K562 (cell line): ENCODE data around the gene AGPAT1. TPM values are rescaled to one million over a fixed set of nuclear protein-coding genes. Genes with fewer than 3 reads are reported as not detected.

Experiments used
- CSDE1 ChIP-seq, 2 experiments: fragments of 450-650 bp; IDR thresholded peaks; 2 replicates each; pipeline ENCODE4 v1.6.1; 2016; ENCODE audit warnings: mild to moderate bottlenecking in 1 of 2
- HDAC1 ChIP-seq, 2 experiments: fragments of 450-650 bp; IDR thresholded peaks; 2 replicates each; pipeline ENCODE4 v1.6.1; 2016 to 2017; ENCODE audit warnings: inconsistent platforms in 1 of 2, mild to moderate bottlenecking in 1 of 2, moderate library complexity in 1 of 2
- KLF16 ChIP-seq: IDR thresholded peaks from 2 replicates; pipeline ENCODE4 v1.6.1; 2016; ENCODE audit warnings: antibody characterized with exemption
- MAZ ChIP-seq, 2 experiments: fragments of 450-650 bp in 1 of 2; sonication (generic) in 1 of 2; formaldehyde crosslinking; IDR thresholded peaks in 1 of 2; conservative IDR thresholded peaks in 1 of 2; 2 replicates each; pipeline versions ENCODE4 v1.4.0 to v1.5.0; 2020; ENCODE audit warnings: mild to moderate bottlenecking in 1 of 2, missing genetic modification reagents in 1 of 2
- MTA3 ChIP-seq: fragments of 450-650 bp; formaldehyde crosslinking; IDR thresholded peaks from 2 replicates; pipeline ENCODE4 v1.6.1; 2017; ENCODE audit warnings: mild to moderate bottlenecking, borderline replicate concordance
- SLC30A9 ChIP-seq: fragments of 250-450 bp; sonication (Bioruptor Pico); IDR thresholded peaks from 2 replicates; pipeline ENCODE4 v1.8.0; 2022; ENCODE audit warnings: mild to moderate bottlenecking, moderate library complexity
- ZBTB17 ChIP-seq: fragments of 450-650 bp; formaldehyde crosslinking; IDR thresholded peaks from 2 replicates; pipeline ENCODE4 v1.4.0; 2020; ENCODE audit warnings: mild to moderate bottlenecking
- ZNF239 ChIP-seq: fragments of 250-450 bp; sonication (Bioruptor Pico); IDR thresholded peaks from 2 replicates; pipeline ENCODE4 v1.4.0; 2020; ENCODE audit warnings: mild to moderate bottlenecking
- ZNF274 ChIP-seq: IDR thresholded peaks from 2 replicates; pipeline ENCODE4 v1.6.1; 2011; ENCODE audit warnings: low read depth, mild to moderate bottlenecking, low read length, moderate library complexity, borderline replicate concordance
- ZNF644 ChIP-seq: fragments of 200-800 bp; sonication (Bioruptor generic); IDR thresholded peaks from 2 replicates; pipeline ENCODE4 v1.6.1; 2016; ENCODE audit warnings: low read depth, missing genetic modification characterization, missing compliant biosample characterization
- polyA plus RNA-seq, 8 experiments: library from polyadenylated mRNA; depleted of rRNA in 4 of 8; stranded (reverse) in 5 of 8; unstranded in 3 of 8; fragments of >200 nt; fragmentation: Nextera tagmentation in 2 of 8; fragmentation: Illumina TruSeq in 1 of 8; extraction: Ambion mirVana in 2 of 8; extraction: Trizol in 1 of 8; gene quantifications; 2 replicates each; pipeline versions ENCODE4 v1.2.1 to v1.2.3, GENCODE V29; 2011 to 2014; ENCODE audit warnings: inconsistent platforms in 1 of 8, missing spikeins in 1 of 8
- total RNA-seq, 7 experiments: library from RNA; depleted of rRNA in 6 of 7; stranded (reverse); fragments of >200 nt in 6 of 7; fragmentation: Illumina TruSeq in 2 of 7; extraction: Trizol in 2 of 7; gene quantifications; 2 replicates each; pipeline versions ENCODE4 v1.2.1 to v1.2.3, GENCODE V29; 2011 to 2021; ENCODE audit warnings: low replicate concordance in 1 of 7
- TF ChIP-seq, protein P1 (sequence below), 2 experiments: fragments of 450-650 bp; IDR thresholded peaks; 2 replicates each; pipeline ENCODE4 v1.6.1; 2018; ENCODE audit warnings: mild to moderate bottlenecking in 2 of 2, low read depth in 1 of 2; ENCODE audit not compliant: partially characterized antibody in 2 of 2
- TF ChIP-seq, protein P2 (sequence below): fragments of 250-450 bp; sonication (Bioruptor Pico); IDR thresholded peaks from 2 replicates; pipeline ENCODE4 v1.8.0; 2022; ENCODE audit warnings: moderate library complexity, mild to moderate bottlenecking, inconsistent platforms
- TF ChIP-seq, protein P3 (sequence below), 2 experiments: fragments of 200-800 bp in 1 of 2; sonication (Bioruptor generic) in 1 of 2; sonication (generic) in 1 of 2; formaldehyde crosslinking in 1 of 2; IDR thresholded peaks in 1 of 2; conservative IDR thresholded peaks in 1 of 2; 2 replicates each; pipeline versions ENCODE4 v1.5.0 to v1.6.1; 2016 to 2020; ENCODE audit warnings: missing compliant biosample characterization in 1 of 2, missing genetic modification characterization in 1 of 2, missing genetic modification reagents in 1 of 2
- TF ChIP-seq, protein P4 (sequence below): fragments of 250-450 bp; sonication (Bioruptor Pico); IDR thresholded peaks from 2 replicates; pipeline ENCODE4 v1.5.1; 2021; ENCODE audit warnings: mild to moderate bottlenecking
- TF ChIP-seq, protein P5 (sequence below): fragments of 200-800 bp; sonication (Bioruptor generic); IDR thresholded peaks from 2 replicates; pipeline ENCODE4 v1.6.1; 2017; ENCODE audit warnings: missing genetic modification characterization, missing compliant biosample characterization
- TF ChIP-seq, protein P6 (sequence below), 2 experiments: fragments of 450-650 bp; conservative IDR thresholded peaks; 2 replicates each; pipeline ENCODE4 v1.6.1; 2017; ENCODE audit warnings: mild to moderate bottlenecking in 2 of 2, moderate library complexity in 2 of 2

Gene AGPAT1
- total and polyA plus RNA-seq, 9 of the 15 experiments (the other 6 are each of a cell fraction or from before 2014, with no cell fraction given): 37.9 to 176 (median 69.4) TPM

DNA sequence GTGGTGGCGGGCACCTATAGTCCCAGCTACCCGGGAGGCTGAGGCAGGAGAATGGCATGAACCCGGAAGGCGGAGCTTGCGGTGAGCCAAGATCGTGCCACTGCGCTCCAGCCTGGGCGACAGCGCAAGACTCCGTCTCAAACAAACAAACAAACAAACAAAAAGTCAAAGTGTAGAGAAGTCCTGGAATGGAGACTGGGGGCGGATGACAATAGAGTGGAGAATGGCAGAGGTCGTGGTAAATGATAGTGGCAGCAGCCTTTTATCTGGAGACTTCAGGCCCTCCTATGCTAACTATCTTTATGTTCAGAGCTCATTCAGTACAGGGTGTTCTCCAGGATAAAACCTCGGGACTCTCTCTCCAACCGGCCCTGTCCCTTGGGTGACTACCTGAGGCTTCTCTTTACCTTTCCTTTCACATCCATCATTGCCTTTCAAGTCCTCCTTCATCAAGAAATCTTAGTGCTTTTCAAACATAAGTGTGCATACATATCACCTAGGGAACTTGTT is 44.4 kb downstream of the AGPAT1 start (continued):
- TF ChIP-seq MAZ (CRISPR knock-in tag; conservative IDR thresholded peaks at IDR 0.05 in 1 of 2, IDR thresholded peaks at IDR 0.05 in 1 of 2) (peak; percentile 34 to 75; a peak in 3 of 4 replicates), KLF16 (peak; percentile 99), MTA3 (peak; percentile 78), ZNF644 (tag) (peak; percentile 52; the same call in 1 of the 2 replicates), SLC30A9 (no peak), ZBTB17 (CRISPR knock-in tag) (peak; percentile 94), HDAC1 (IDR thresholded peaks at IDR 0.05) (peak; percentile 86 to 93; a peak in 3 of 4 replicates), ZNF274 (peak; percentile 80), CSDE1 (IDR thresholded peaks at IDR 0.05) (0 out of 4 replicates have a peak, but pooled peaks of 1 of the 2 experiments have one; percentile 24), ZNF239 (peak; percentile 44)
- TF ChIP-seq, protein P1, sequence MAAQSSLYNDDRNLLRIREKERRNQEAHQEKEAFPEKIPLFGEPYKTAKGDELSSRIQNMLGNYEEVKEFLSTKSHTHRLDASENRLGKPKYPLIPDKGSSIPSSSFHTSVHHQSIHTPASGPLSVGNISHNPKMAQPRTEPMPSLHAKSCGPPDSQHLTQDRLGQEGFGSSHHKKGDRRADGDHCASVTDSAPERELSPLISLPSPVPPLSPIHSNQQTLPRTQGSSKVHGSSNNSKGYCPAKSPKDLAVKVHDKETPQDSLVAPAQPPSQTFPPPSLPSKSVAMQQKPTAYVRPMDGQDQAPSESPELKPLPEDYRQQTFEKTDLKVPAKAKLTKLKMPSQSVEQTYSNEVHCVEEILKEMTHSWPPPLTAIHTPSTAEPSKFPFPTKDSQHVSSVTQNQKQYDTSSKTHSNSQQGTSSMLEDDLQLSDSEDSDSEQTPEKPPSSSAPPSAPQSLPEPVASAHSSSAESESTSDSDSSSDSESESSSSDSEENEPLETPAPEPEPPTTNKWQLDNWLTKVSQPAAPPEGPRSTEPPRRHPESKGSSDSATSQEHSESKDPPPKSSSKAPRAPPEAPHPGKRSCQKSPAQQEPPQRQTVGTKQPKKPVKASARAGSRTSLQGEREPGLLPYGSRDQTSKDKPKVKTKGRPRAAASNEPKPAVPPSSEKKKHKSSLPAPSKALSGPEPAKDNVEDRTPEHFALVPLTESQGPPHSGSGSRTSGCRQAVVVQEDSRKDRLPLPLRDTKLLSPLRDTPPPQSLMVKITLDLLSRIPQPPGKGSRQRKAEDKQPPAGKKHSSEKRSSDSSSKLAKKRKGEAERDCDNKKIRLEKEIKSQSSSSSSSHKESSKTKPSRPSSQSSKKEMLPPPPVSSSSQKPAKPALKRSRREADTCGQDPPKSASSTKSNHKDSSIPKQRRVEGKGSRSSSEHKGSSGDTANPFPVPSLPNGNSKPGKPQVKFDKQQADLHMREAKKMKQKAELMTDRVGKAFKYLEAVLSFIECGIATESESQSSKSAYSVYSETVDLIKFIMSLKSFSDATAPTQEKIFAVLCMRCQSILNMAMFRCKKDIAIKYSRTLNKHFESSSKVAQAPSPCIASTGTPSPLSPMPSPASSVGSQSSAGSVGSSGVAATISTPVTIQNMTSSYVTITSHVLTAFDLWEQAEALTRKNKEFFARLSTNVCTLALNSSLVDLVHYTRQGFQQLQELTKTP (IDR thresholded peaks at IDR 0.05; ENCODE audit: low read depth in 1 of 2, partially characterized antibody in 2 of 2): peak in 1 of 2 experiments; percentile 79
- TF ChIP-seq, protein P2, sequence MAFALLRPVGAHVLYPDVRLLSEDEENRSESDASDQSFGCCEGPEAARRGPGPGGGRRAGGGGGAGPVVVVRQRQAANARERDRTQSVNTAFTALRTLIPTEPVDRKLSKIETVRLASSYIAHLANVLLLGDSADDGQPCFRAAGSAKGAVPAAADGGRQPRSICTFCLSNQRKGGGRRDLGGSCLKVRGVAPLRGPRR: 0 out of 2 replicates have a peak, but pooled peaks have one; percentile 79
- TF ChIP-seq, protein P3, sequence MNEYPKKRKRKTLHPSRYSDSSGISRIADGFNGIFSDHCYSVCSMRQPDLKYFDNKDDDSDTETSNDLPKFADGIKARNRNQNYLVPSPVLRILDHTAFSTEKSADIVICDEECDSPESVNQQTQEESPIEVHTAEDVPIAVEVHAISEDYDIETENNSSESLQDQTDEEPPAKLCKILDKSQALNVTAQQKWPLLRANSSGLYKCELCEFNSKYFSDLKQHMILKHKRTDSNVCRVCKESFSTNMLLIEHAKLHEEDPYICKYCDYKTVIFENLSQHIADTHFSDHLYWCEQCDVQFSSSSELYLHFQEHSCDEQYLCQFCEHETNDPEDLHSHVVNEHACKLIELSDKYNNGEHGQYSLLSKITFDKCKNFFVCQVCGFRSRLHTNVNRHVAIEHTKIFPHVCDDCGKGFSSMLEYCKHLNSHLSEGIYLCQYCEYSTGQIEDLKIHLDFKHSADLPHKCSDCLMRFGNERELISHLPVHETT (CRISPR knock-in tag; conservative IDR thresholded peaks at IDR 0.05 in 1 of 2, IDR thresholded peaks at IDR 0.05 in 1 of 2): peak in 1 of 2 experiments; percentile 77; a peak in 2 of 4 replicates
- TF ChIP-seq, protein P4, sequence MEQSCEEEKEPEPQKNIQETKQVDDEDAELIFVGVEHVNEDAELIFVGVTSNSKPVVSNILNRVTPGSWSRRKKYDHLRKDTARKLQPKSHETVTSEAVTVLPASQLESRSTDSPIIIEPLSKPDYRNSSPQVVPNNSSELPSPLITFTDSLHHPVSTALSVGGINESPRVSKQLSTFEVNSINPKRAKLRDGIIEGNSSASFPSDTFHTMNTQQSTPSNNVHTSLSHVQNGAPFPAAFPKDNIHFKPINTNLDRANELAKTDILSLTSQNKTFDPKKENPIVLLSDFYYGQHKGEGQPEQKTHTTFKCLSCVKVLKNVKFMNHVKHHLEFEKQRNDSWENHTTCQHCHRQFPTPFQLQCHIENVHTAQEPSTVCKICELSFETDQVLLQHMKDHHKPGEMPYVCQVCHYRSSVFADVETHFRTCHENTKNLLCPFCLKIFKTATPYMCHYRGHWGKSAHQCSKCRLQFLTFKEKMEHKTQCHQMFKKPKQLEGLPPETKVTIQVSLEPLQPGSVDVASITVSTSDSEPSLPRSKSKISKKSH (CRISPR knock-in tag): no peak
- TF ChIP-seq, protein P5, sequence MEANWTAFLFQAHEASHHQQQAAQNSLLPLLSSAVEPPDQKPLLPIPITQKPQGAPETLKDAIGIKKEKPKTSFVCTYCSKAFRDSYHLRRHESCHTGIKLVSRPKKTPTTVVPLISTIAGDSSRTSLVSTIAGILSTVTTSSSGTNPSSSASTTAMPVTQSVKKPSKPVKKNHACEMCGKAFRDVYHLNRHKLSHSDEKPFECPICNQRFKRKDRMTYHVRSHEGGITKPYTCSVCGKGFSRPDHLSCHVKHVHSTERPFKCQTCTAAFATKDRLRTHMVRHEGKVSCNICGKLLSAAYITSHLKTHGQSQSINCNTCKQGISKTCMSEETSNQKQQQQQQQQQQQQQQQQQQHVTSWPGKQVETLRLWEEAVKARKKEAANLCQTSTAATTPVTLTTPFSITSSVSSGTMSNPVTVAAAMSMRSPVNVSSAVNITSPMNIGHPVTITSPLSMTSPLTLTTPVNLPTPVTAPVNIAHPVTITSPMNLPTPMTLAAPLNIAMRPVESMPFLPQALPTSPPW (CRISPR knock-in tag): peak; percentile 90
- TF ChIP-seq, protein P6, sequence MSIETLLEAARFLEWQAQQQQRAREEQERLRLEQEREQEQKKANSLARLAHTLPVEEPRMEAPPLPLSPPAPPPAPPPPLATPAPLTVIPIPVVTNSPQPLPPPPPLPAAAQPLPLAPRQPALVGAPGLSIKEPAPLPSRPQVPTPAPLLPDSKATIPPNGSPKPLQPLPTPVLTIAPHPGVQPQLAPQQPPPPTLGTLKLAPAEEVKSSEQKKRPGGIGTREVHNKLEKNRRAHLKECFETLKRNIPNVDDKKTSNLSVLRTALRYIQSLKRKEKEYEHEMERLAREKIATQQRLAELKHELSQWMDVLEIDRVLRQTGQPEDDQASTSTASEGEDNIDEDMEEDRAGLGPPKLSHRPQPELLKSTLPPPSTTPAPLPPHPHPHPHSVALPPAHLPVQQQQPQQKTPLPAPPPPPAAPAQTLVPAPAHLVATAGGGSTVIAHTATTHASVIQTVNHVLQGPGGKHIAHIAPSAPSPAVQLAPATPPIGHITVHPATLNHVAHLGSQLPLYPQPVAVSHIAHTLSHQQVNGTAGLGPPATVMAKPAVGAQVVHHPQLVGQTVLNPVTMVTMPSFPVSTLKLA (conservative IDR thresholded peaks at IDR 0.05): peak; percentile 34 to 66; a peak in 2 of 4 replicates
